GM19240 (cell line): Measurements from ENCODE around the gene CYB5R3.

Experiments
- DNase-seq: peaks from one replicate; pipeline ENCODE4 v3.0.0; 2011; ENCODE audit warnings: low spot score; ENCODE audit not compliant: insufficient read length

CYB5R3 gene

DNA sequence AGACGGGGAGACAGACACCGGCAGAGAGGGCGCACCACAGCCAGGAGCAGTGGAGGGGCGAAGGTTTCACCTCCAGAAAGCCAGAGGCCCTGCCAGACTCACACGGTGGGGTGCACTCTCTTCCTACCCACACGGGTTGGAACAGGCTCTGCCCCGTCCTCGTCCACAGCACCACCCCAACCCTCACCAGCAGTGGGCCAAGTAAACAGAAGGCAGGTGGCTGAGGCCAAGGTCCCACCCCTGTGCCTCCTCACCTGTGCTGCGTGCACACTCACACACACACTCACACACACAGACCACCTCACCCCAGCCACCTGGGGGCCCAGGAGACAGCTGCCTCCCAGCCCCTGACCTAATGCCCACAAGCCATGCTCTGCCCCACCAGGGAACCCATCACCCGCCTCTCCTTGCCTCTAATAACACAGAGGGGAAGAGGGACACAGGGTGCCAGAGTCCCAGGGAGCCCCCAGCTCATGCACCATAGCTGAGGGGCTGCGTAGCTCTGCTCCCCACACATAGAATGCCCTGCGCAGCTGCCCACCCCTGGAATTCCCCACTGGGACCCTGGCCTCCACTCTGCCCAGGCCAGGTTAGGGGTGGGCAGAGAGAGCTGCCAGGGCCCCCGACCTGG, 3.1 kb downstream of the CYB5R3 start:
- DNase-seq: no peak

DNA sequence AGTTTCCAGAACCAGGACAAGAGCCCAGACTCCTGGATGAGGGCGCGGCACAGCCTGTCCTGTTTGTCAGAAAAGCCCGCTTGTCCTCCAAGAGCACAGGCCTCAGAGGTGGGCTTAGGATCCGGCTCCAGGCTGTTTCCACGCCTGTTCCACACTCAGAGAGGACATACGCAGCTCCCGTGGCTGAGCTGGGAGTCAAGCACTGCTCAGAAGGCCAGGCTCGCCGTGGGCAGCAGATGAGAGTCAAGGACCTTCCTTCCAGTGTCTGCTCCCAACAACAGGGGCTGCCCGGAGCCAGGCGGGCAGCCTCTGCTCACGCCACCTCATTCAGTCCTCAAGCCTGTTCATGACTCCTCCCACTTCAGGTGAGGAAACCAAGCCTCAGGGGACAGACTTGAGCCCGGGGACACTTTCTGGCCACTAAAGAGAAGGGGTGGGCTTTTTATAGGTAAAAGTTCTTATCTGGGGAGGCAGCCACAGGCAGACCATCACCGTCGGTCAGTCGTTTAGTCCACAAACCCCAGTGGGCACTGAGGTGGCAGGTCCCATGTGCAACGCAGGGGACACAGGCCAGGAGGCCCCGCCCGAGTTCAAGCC, 3.8 kb downstream of the CYB5R3 start:
- DNase-seq: no peak

DNA sequence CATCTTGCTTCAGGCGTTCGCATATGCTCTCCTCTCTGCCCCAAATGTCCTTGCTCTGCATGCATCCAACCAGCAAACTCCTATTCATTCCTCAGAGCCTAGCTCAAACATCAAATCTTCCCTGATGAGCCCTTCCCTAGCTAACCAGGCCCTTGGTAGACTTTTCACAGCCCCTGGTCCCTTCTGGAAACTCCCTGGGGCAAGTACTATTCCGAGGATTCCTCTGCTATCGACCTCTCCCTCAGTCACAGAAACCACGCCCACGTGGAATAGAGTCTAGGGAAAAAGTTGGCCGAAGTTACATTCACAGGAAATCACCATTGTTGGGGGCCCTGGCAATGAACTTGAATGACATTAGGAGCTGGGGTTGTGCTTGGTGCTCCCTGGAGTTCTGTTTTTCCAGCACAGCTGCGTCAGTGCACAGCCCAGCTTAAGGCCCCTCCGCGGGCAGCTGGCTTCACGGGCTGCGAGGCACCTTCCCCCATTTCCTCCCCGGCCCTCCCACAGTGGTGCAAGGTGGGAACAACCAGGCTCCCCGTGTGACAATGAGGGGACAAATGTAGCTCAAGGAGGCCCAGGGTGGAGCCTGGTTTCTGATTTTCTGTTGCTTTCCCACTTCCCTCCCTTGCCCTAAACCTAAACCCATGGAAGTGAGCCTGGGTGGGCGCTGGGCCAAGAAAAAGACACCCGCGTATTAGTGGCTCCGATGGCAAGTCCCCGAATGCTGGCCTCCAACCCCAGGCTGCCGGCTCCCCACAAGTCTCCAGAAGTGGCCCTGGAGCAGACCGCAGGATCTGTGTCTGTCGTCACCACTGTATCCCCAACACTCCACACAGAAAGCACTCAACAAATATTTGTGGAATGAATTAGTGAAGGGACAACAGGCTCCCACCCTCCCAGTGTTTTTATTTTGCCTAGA, 4.5 kb downstream of the CYB5R3 start:
- no peak for DNase-seq

DNA sequence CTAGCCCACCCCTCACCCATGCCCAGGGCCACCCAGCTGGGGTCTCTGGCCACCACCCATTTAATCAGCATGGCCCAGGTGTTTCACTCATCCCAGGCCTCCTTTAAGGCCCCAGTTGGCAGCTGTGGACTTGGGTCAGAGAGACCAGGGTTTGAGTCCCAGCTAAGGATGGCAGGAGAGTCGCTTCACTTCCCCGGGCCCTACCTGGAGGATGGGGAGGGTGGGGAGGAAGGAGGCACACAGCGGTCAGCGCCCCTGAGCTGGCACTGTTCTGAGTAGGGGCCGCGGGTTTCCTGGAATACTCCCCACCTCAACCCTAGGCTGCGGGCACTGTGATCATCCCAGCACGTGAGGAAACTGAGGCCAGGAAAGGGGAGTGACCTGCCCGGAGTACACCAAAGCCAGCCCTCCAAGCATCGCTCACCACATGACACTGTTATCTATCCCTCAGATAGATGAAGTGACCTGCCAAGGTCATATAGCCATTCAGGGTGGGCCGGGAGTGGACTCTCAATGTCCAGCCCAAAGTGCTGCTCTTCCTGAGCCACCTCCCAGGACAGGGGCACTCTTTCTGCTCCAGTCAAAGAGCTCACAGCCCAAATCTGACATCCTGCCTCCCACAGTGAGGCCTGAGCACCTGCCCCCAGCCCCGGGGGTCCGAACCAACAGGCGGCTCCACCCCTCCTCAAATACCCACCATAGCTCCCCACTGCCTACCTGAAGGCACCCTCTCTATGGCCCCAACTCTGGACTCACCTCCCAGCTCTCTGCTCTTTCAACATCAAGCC, 5.4 kb downstream of the CYB5R3 start:
- no peak for DNase-seq

DNA sequence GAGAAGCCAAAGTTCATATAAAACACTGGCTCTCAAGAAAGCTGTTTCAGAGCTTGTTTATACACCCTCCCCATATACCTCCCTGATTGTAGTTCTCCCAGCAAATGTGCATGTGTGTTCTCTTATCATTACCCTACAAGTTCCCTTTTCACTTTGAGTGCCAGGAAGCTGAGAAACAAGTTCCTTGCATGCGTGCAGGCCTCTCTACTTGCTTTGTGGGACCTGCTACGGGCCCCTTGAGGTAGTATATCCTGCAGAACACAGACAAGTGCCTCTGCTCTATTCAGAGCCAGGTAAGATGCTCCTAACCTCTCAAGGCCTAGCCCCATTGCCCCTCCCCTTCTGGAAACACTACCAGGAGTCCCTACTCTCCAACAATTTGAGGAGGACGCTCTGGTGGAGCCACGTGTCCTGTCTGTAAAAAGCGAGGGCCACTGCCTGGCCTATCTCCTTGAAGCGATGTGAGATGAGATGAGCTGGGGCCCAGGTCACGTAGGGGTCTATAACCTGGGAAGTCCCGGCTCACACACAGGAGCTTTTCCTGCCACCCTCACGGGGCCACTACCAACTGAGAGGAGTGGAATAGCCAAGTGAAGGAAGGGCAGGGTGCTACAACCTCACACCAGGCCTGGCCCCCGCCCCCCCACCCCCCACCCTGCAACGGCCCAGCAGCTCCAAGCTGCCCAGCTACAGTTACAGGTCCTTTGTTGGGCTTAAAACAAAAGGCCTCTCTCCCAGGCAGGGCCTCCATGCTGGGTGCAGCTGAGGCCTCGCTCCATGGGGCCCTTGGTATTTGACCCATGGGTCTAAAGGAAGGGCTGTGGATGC, 6.2 kb downstream of the CYB5R3 start:
- DNase-seq: no peak

DNA sequence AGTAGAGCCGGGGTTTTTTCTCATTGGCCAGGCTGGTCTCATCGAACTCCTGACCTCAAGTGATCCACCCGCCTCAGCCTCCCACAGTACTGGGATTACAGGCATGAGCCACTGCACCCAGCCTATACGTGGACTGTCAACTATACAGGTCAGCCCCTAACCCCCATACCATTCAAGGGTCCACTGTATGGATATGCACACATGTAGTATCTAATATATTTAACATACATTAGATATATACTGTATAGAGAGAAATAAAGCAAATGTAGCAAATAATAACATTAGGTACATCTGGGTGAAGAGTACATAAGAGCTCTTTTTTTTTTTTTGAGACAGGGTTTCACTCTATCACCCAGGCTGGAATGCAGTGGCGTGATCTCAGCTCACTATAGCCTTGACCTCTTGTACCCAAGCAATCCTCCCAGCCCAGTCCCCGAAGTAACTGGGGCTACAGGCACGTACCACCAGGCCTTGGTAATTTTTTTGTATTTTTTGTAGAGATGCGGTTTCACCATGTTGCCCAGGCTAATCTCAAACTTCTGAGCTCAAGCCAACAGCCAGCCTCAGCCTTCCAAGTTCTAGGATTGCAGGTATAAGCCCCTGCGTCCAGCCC, 7.3 kb downstream of the CYB5R3 start:
- DNase-seq: no peak

DNA sequence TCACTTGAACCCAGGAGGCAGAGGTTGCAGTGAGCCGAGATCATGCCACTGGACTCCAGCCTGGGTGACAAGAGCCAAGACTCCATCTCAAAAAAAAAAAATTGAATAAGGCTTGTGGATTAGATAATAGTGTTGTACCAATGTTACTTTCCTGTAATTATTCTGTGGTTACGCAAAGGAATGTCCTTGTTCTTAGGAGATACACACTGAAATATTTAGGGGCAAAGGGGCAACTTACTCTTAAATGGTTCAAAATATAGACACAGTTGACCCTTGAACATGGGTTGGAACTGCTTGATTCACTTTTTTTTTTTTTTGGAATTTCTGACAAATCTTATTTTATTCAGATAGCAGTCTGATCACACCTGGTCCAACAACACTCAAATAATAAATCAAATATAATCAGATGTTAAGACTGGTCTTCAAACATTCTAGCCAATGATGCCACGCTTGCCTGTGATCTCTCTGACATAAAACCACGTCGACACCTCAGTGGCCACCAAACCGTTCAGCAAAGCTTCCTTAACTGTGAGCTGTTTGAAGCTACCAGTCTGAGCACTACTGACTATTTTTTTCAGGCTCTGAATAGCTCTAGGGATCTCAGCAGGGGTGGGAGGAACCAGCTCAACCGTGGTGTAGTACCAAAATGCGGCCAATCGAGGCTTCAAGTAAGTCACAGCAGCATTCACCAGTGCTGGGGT, 9.5 kb downstream of the CYB5R3 start:
- DNase-seq: no peak

DNA sequence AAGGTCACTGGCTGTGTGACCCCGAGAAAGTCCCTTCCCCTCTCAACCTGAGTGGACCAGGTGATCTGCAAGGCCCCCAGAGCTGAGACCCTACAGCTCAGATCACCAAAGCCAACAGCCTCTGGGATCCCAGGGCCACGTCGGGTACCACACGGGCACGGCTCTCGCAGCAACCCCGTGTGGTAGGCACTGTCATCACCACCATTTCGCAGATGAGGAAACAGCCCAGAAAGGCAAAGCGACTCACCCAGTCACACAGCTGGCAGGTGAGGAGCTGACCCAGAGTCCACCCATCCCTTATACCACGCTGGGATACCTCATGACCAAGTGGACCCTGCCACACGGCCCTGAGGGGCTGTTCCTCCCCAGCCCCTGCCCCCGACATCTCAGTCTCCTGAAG, 11.6 kb downstream of the CYB5R3 start:
- DNase-seq: no peak

DNA sequence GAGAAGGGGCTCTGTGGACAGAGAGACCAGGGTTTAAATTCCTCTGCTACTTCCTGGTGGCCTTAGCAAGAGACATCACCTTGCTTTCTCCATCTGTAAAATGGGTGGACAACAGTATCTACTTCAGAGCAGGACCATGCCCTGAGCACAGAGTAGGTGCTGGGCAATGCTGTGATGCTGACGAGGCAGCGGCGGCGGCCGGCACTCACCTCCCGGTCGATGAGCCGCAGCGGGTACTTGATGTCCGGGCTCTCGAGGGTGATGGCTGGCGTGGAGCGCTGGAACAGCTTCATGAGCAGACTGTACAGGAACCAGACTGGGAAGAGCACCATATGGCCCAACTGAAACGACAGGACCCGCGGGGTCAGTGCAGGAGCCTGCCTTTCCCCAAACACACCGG, 12.7 kb downstream of the CYB5R3 start:
- DNase-seq: no peak

DNA sequence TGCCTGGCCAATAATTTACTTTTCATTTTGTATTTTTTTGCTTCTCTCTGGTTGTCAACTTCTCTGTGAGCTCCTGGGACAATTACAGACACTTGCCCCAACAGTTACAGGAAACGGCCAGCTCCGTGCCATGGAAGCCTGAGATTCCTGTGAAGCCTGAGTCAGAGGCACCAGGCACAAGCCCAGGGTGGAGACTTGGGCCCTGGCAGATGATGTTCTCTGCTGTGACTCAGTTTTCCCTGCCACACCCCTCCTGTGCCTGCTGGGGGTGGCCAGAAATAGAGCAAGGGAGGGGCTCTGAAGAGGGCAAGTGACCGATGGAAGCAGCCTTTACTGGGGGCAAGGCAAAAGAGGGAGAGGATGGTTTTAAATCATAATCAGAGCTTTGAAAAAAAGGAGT, 13.7 kb downstream of the CYB5R3 start:
- no peak for DNase-seq

DNA sequence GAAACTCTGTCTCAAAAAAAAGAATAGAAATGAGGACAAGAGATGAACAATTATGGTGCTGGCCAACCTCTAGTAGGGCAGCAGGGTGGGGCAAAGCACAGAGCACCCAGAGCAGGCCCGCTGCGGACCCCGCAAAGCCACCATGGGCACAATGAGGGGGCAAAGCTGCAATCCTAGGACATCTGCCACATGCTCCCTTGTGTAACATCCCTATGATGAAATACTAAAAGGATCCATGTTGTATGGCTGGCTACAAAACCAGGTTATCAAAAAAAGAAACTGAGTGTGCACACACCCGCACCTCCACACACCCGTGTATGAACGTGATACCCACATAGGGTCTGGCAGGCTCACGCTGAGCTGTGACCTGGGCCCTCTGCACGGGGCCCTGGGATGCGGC, 16.2 kb downstream of the CYB5R3 start:
- no peak for DNase-seq

DNA sequence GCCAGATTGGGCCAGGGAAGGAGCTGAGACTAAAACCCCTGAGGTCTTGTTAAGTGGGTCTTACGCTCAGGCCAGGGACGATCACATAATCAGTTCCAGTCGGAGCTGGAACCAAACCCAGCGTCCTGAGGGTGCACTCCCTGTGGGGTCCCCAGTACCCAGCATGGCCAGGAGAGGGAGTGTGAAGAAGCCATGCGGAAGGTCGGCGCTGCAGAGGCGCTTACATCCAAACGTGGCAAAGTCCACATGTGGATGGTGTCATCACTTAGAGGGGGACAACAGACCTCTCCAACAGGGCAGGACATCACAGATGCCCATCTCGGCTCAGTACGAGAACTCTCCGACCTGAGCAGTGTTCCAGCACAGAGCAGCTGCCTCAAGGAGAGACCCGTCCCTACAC, 17.1 kb downstream of the CYB5R3 start:
- DNase-seq: no peak

DNA sequence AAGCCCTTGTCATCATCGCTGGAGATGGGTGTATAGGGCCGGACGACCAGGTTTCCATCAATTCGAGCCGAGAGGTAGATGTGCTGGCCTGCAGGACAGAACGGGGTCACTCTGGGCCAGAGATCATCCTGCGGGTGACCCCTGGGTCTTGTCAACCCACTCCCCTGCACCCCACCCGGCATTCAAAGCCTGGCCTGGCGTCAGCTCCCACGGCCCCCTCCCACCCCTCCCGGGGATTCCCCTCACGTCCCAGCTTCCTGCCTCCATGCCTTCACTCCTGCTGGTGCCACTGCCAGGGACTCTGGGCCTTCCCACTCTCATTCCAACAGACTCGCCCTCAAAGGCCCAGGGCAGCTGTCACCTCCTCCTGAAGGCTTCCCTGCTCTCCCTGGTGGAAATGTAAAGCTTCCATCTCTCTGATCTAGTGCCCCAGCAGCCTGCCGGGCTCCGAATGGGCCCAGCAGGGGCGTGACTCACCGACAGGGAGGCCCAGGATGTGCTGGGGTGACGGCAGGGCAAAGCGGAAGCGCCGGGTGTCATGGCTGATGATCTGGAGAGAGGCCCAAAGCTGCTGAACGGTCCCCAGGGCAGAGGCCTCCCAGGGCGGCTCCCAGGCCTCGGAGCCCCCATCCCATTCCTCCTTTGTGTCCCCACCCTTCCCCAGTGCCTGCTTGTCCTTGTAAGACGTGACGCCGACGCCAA, 18.1 kb downstream of the CYB5R3 start:
- no peak for DNase-seq

DNA sequence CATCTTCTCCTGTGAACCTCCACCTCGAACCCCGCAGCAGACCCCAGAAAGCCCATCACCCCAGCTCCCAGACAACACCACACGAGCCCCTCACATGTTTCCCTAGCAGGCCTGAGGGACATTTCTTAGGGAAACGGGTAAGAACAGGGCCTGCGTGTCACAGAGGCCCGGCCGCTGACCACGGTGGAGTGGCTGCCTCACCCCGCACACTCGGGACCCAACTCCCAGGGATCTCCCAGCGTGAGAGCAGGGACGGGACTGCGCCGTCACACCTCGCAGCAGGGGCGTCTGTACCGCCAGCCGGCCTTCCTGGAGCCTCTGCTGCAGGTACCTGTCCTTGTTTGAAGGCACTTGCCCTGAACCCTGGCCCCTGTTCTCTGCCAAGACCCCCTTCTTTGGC, 19.0 kb downstream of the CYB5R3 start:
- no peak for DNase-seq

DNA sequence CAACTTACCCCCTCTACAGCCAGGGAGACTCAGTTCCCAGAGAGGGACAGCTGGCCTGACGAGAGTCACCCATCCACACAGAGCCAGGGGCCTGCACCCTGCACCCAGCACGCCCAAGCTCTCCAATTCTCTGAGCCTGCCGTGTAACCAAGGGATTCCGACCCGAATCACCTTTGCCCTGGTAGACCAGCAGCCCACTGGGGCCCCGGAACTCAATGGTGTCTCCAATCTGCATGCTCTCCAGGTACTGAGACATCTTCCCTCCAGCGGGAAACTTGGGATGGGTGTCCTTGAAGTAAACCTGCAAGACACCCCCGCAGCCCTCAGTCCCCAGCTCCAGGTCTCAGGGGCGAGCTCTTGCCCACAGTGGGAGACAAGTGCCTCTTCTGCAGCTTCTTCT, 21.2 kb downstream of the CYB5R3 start:
- DNase-seq: no peak

DNA sequence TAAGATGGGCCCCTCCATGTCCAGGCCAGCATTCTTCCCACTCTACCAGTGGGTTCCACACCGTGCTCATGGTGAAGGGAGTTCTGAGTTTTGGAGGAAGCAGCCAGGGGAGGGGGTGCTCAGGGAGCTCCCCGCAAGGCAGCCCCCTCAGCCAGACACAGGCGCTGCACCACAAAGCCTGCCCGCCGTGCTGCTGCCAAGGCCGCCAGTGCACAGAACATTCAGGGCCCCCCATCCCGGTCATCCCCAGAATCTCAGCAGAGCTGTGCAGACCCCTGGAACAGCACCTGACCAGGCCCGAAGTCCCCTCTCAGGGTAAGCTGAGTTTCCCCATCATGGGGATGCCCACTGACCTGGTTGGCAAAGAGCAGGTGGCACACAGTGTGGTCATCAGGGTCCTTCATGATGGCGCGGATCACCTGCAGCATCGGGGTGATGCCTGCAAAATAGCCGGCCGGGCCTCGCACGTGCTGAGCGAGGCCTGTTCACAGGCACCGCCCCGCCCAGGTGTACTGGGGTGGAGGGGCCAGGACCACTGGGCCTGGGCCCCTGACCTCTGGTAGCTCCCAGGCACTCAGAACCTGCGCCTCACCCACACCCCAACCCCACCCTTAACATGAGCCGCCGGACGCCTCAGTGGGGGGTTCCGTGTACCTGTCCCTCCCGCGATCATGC, 22.1 kb downstream of the CYB5R3 start:
- DNase-seq: no peak

DNA sequence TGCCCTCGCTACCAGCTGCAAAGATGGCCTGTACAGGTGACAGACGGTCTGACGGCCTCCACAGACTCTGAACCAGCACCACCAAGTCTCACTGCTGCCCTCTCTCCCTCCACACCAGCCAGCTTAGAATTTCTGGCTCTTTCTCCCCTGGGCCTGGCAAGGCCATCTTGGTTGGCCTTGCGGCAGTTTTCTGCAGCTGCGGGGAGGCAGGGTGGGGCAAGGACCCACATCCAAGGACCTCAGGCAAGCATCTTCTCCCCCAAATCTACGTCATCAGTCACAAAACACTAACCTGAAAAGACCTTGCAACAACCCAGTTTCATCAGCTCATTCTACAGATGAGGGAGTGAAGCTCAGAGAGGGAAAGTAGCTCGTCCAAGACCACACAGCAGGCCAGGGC, 22.8 kb downstream of the CYB5R3 start:
- no peak for DNase-seq

DNA sequence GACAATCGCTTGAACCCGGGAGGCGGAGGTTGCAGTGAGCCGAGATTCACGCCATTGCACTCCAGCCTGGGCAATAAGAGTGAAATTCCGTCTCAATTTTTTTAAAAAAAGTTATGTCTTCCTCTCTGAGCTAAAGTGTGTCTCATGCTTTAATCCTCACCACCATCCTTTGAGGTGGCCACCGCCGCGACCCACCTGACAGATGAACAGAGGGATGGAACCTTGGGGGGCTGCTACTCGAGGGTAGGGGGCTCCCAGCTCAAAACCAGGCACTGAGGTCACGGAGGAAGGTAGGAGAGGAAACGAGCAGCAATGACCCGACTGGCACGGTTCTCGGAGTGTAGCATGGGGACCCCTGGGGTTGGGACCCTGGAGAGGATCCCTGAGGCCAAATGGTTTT, 23.8 kb downstream of the CYB5R3 start:
- DNase-seq: no peak
